Esophagus squamous epithelium (tissue), 4 donors: Measurements from ENCODE around the gene ANKS1B.

Experiments used
- CTCF ChIP-seq, 6 experiments: fragments of 450-650 bp in 4 of 6; fragments of 200-600 bp in 2 of 6; sonication (generic) in 2 of 6; IDR thresholded peaks; one replicate each; pipeline ENCODE4 v1.5.1; 2016 to 2019; ENCODE audit warnings: antibody characterized with exemption in 6 of 6, mild to moderate bottlenecking in 4 of 6, moderate library complexity in 4 of 6
- POLR2A ChIP-seq, 4 donors: fragments of 450-650 bp; IDR thresholded peaks; one replicate each; pipeline ENCODE4 v1.6.1; 2017; ENCODE audit warnings: antibody characterized with exemption in 4 of 4, mild to moderate bottlenecking in 4 of 4, moderate library complexity in 3 of 4

GRCh38 chr12:99133401-99133800 lies 851.3 kb downstream of the ANKS1B start:
- TF ChIP-seq CTCF (IDR thresholded peaks at IDR 0.05), result no peak
- TF ChIP-seq POLR2A (IDR thresholded peaks at IDR 0.05), result no peak
